ENCODE results near the gene CHST11. TPM values are rescaled to one million over a fixed set of nuclear protein-coding genes. Genes with fewer than 3 reads are reported as not detected.

The CHST11 gene
- total and polyA plus RNA-seq, 3 donors from 2014 or later, result 5.1 to 36.9 (median 23.9) TPM

- H3K9me3 ChIP-seq, result no peaks in the 10 kb centered on the region
These were observed 109.7 kb downstream of the CHST11 start for GRCh38 chr12:104566244-104566993.

GRCh38 chr12:104567832-104568486 lies 111.2 kb downstream of the CHST11 start:
- intact Hi-C loops (cut with DNase I; ENCODE audit: low total_unique reads), result no loop called here
- WGBS, 2 donors, result 83 to 92% methylated on average over 3 to 5 of the region's 5 CpGs
- TF ChIP-seq POLR2A (IDR thresholded peaks at IDR 0.05) (no peak), CTCF (IDR thresholded peaks at IDR 0.05) (no peak)

More at GRCh38 chr12:104566244-104566993, 109.7 kb downstream of the CHST11 start:
- intact Hi-C loops (cut with DNase I; ENCODE audit: low total_unique reads), result no loop called here
- no peaks in the 10 kb centered on the region for H3K36me3 ChIP-seq (ENCODE audit: low read depth, missing control alignments)
- peak overlapping the region in 1 of 2 donors; percentile 33 for H3K27ac ChIP-seq
- no peak overlapping the region for H3K4me3 ChIP-seq
- 93 to 95% methylated on average over 6 of the region's 6 CpGs for WGBS, 2 donors
- H3K27me3 ChIP-seq, result no peaks in the 10 kb centered on the region
- DNase-seq, result no peak
- TF ChIP-seq POLR2A (IDR thresholded peaks at IDR 0.05), result no peak
- TF ChIP-seq CTCF (IDR thresholded peaks at IDR 0.05), result no peak
- H3K4me1 ChIP-seq, result no peaks in the 10 kb centered on the region

GRCh38 chr12:104568487-104568868 lies 111.7 kb downstream of the CHST11 start:
- no peak overlapping the region for H3K4me3 ChIP-seq
- no peaks in the 10 kb centered on the region for H3K9me3 ChIP-seq
- intact Hi-C loops (cut with DNase I; ENCODE audit: low total_unique reads), result no loop called here
- no peak overlapping the region for H3K27ac ChIP-seq
- 92 to 100% methylated on average over 1 of the region's 1 CpG for WGBS, 2 donors
- no peaks in the 10 kb centered on the region for H3K27me3 ChIP-seq
- no peaks in the 10 kb centered on the region for H3K36me3 ChIP-seq (ENCODE audit: low read depth, missing control alignments)
- TF ChIP-seq CTCF (IDR thresholded peaks at IDR 0.05), result no peak
- TF ChIP-seq POLR2A (IDR thresholded peaks at IDR 0.05), result no peak
- DNase-seq, result no peak
- H3K4me1 ChIP-seq, result no peaks in the 10 kb centered on the region

More at GRCh38 chr12:104567832-104568486, 111.2 kb downstream of the CHST11 start:
- H3K4me3 ChIP-seq, result no peak overlapping the region
- H3K9me3 ChIP-seq, result no peaks in the 10 kb centered on the region
- H3K36me3 ChIP-seq (ENCODE audit: low read depth, missing control alignments), result no peaks in the 10 kb centered on the region
- no peaks in the 10 kb centered on the region for H3K4me1 ChIP-seq
- no peak for DNase-seq
- no peak overlapping the region for H3K27ac ChIP-seq
- no peaks in the 10 kb centered on the region for H3K27me3 ChIP-seq

GRCh38 chr12:104568935-104569334 lies 112.2 kb downstream of the CHST11 start:
- H3K36me3 ChIP-seq (ENCODE audit: low read depth, missing control alignments), result no peaks in the 10 kb centered on the region
- no peaks in the 10 kb centered on the region for H3K27me3 ChIP-seq
- H3K4me1 ChIP-seq, result no peaks in the 10 kb centered on the region
- H3K4me3 ChIP-seq, result no peak overlapping the region
- no peak overlapping the region for H3K27ac ChIP-seq
- TF ChIP-seq CTCF (IDR thresholded peaks at IDR 0.05), result no peak
- no peak for TF ChIP-seq POLR2A (IDR thresholded peaks at IDR 0.05)
- H3K9me3 ChIP-seq, result no peaks in the 10 kb centered on the region
- intact Hi-C loops (cut with DNase I; ENCODE audit: low total_unique reads), result no loop called here
- WGBS, 2 donors, result 94 to 95% methylated on average over 4 of the region's 4 CpGs
- no peak for DNase-seq
